GF-D8 (cell line): ENCODE results near the gene CAVIN4.

Source experiments
- DNase-seq: peaks from one replicate; lab custom pipeline; 2025; lab: John Stamatoyannopoulos, UW

Gene CAVIN4, protein sequence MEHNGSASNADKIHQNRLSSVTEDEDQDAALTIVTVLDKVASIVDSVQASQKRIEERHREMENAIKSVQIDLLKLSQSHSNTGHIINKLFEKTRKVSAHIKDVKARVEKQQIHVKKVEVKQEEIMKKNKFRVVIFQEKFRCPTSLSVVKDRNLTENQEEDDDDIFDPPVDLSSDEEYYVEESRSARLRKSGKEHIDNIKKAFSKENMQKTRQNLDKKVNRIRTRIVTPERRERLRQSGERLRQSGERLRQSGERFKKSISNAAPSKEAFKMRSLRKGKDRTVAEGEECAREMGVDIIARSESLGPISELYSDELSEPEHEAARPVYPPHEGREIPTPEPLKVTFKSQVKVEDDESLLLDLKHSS

DNA sequence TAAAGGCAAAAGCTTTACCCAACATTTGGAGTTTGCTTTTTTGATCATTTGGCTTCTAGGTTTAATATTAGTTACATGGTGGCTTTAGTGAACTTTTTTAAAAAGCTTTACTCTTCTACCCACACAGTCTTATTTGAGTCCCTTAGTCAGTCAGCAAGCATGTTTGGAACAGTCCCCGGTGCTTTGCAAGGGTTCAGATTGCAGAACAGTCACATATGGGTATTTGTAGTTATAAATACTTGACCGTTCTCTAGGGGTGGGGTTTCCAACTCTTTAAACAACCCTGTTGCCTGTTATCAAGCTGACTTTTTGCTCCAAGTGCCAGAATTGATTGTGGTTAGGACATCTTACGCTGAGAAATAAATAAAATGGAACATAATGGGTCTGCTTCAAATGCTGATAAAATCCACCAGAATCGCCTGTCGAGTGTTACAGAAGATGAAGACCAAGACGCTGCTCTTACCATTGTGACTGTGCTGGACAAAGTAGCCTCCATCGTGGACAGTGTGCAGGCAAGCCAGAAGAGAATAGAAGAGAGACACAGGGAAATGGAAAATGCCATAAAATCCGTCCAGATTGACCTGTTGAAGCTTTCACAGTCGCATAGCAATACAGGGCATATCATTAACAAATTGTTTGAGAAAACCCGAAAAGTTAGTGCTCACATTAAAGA, at the start of gene CAVIN4:
Gene CAVIN4, plus strand, starts transcription at position 304 of the 673 bp plus-strand sequence. Its CDS starts 65 bp downstream, at position 369.
- no peak for DNase-seq

DNA sequence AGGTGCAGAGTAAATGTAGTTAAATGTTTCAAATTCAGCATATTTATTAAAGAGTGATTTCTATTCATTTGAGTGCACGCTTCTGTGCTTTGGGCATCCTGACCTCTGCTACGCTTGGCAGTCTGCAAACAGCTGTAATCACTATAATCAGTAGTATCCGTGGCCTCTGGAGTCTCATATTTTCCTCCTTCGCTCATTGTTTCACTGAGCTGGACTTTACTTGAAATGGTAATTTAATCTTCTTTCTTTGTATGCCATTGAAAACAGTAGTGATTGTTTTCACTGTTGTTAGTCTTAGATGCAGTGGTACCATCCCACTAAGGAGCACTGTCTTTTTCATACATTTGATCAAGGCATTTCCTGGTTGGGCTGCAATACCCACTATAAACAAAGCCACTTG, 43.5 kb upstream of the CAVIN4 start:
- DNase-seq = no peak

DNA sequence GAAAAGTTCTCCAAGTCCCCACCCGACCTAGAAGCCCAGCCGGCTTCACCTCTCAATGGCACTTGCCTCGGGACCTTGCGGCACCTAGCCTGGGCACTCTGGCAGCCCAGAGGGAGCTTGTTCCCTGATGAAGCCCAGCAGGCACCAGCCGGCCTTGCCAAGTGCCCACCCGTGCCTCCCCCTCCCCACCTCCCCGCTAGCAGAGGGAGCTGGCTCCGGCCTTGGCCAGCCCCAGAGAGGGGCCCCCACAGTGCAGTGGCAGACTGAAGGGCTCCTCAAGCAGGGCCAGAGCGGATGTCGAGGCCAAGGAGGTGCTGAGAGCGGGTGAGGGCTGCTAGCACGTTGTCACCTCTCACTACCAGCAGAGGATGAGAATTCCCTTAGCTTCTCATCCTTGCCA, 37.6 kb upstream of the CAVIN4 start:
- DNase-seq = no peak

DNA sequence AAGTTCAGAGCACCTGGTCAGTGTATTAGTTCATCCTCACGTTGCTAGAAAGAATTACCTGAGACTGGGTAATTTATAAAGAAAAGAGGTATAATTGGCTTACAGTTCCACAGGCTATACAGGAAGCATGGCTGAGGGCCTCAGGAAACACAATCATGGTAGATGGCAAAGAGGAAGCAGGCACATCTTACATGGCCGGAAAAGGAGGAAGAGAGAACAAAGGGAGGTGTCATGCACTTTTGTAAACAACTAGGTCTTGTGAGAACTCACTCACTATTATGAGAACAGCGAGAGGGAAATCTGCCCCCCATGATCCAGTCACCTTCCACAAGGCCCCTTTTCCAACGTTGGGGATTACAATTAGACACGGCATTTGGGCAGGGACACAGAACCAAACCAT, 28.8 kb upstream of the CAVIN4 start:
- no peak for DNase-seq

DNA sequence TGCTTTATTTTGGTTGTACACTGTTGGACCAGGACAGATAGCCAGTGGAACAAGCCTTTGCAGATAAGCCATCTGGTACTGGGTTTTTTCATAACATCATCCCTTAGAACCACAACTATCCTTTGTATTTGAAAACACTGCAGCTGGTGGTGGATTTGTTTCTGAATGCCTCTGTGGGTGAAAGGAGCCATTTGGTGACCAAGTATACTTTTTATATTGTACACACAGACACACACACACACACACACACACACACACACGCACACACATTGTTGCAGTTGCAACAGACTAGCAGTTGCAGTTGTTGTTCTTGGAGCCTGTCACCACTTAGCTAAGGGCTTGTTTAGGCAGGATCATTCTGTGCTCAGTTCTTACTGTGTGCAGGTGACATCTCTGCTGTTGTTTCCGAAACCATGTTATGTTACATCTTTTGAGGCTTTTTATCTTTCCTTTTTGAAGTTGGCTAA, 22.9 kb upstream of the CAVIN4 start:
- DNase-seq = no peak

DNA sequence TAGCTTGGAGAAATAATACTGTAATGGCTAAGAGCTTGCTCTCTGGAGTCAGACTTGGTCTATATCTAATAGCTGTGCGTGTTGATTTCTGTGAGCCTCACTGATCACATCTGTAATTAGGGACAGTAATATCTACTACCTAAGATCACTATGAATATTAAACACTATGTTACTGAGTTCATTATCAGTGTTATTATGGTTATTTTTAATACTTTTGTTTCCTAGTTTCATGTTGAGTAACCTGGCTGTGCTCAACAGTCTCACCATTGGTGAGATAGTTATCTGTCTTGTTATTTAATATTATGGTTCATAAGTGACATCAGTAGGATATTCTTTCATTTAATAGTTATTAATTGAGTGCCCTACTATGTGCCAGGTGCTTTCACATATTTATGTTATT, 22.4 kb upstream of the CAVIN4 start:
- no peak for DNase-seq

DNA sequence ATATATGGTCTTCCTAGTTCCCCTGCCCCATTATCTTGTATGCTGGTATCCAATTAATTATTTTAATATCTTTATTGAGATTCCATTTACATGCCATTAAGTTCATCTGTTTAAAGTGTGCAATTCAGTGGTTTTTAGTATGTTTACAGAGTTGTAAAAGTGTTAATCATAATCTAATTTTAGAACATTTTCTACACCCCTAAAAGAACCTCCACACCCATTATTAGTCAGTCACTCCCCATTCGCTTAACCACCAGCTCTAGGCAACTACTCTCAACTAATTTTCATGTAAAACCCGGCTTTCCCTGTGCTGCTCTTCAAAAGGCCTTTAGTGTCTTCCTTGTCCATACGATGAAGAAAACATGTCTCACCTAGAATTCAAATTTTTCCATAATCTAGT, 20.8 kb upstream of the CAVIN4 start:
- no peak for DNase-seq

DNA sequence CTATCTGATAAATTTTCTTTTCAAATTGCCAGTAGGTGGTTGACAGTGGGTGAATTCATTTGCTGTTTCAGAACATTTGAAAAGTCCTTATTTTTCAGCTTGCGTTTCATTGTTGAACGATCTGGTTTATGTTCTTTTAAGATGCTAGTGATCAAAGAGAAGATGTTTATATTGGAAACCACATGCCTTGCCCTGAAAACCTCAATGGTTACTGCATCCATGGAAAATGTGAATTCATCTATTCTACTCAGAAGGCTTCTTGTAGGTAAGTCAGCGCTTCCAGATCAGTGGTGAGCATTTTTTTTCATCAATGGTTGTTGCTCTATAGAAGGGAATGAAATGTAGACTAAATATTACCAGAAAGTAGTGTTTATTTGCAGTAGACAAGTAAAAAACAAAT, 16.6 kb upstream of the CAVIN4 start:
- DNase-seq = no peak

DNA sequence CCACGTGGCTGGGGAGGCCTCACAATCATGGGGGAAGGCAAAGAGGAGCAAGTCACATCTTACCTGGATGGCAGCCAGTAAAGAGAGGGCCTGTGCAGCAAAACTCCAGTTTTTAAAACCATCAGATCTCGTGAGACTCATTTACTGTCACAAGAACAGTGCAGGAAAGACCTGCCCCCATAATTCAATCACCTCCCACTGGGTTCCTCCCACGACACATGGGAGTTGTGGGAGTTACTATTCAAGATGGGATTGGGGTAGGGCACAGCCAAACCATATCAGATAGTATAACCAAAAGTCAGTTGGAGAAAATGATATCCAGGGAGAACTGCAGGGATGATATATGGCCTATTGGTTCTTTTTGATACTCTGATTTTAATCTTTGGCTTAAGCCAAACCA, 10.0 kb upstream of the CAVIN4 start:
- no peak for DNase-seq

DNA sequence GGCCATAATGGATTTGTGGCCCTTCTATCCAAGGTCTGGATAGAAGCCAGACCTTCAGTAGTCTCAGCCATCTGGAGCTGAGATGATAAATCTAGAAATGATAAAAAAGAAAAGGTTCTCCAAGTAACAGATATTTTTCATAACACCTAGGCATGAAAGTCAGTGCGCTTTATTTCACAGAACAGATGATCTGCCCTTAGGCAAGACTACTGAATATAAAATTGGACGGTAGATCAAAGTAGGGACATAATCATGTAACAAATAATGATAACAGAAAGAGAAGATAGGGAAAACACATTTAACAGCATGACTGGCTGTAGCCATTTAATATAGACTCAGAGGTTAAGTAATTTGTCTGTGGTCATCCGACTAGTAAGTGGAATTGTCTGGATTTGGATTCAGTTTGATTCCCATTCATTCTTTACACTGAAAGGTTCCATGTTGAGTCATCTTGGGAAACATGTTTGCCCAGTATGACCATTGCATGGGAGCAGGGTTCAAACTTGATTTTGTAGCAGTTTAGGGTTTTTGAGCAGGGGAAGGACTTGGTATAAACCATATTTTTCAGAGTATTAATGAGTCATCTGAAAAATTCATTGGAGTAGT, 4.1 kb upstream of the CAVIN4 start:
- no peak for DNase-seq

DNA sequence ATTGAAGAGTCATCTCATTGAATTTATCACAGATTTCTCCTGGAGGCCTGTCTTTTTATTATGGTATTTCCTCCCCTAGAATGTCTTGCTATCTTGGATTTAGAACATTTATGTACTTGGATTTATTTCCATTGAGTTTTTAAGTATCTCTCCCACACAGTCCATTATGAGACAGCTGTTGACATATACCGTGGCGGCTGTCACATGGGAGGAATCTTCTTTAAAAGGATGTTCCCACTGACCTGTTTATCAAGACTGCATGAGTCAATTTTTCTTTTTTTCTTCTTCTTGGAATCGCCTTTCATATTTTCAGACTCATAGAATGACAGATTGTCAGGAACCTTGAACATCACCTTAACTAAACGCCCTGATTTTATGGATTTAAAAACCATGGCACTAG, 2.9 kb upstream of the CAVIN4 start:
- no peak for DNase-seq

DNA sequence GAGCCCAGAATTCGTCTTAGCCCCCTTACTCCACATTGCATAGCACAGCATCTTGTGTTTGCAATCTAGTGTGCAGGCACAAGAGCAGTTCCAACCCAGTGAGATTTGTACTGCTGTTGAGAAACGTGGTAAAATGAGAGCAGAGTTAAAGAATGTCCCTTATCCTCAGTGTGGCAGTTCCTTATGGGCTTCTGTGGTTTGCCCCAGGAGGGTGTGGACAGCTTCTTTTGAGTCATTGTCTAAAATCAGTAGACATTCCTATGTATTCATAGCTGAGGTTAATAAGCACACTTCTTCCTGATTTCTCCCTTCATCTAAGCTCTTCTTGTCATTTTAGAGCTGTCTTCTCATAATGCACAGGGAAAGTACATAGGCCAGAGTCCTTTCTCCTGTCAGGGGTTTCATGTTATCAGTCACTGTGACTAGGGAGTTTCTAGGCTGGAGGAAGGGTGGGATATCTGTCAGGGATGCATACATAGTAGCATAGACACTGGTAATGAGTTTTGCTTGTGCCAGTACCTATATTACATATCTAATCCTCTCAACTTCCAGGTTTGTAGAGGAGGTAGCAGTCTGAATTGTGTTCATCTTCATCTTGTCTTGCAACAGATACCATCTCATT, 2.0 kb upstream of the CAVIN4 start:
- DNase-seq = no peak

DNA sequence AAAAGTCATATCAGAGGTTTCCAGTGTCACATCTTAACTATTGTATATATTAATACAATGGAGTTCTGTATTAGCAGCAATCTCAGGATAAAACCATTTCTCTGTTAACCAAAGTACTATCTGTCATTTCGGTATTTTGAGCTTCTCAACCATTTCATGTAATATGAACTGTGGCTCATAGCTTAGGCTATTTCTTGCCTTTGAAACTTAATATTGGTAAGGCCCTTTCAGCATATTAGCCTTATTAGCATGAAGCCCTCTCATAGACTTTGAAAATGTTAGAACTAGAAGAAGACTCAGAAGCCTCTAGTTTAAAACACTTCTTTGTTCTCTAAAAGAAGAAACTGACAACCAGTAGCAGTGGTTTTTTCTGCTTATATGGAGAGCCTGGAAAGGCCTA, 731 bp downstream of the CAVIN4 start:
- DNase-seq = no peak

DNA sequence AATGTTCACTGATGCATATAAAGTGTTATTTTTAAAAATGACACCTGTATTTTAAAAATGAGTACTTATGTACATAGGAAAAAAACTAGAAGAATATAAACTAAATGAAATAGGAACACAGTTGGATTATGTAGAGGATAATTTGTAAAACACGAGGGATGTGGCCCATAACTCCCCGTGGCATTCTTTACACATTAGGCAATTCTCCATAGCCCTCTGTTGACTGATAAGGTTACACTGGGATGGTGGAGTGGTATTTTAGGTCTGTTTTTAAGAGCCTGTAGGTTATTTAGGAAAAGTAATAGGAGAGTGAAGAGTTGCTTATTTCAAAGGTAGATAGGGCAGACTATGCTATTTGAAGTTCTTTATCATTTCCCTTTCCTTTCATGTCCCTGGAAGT, 1.8 kb downstream of the CAVIN4 start:
- DNase-seq = no peak

DNA sequence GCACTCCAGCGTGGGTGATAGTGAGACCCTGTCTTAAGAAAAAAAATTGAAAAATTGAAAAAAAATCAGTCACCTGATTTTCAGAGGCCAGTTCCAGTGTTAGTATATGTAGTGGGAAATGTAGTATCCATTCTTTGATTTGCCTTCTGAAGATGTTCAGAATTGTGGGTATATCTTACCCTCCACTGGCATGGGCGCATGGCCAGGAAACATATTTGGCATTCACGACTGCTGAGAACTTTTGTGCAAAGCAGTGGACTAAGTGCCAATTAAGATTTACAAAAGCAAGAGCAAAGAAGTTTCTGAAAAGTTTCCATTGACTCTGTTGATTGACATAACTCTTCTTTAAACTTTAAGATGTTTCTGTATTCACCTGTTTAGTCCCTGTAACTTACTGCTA, 2.4 kb downstream of the CAVIN4 start:
- DNase-seq = no peak

DNA sequence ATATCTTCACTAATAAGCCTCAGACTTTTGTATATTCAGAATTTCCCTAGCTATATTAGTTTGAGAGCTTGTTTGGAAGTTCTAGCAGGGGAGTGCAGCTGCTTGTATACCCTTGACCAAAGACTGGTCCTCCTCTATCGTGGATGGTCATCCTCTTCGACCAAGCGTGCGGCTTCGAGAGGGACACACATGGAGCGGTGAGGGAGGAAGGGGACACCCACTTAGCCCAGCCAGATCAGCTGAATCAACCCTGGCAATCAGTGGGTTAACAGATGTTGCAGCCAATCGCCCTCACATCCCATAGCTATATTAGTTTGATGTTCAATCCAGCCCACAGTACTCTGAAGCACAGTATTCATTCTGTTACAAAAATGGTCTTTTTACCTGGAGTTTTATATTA, 3.2 kb downstream of the CAVIN4 start:
- no peak for DNase-seq

DNA sequence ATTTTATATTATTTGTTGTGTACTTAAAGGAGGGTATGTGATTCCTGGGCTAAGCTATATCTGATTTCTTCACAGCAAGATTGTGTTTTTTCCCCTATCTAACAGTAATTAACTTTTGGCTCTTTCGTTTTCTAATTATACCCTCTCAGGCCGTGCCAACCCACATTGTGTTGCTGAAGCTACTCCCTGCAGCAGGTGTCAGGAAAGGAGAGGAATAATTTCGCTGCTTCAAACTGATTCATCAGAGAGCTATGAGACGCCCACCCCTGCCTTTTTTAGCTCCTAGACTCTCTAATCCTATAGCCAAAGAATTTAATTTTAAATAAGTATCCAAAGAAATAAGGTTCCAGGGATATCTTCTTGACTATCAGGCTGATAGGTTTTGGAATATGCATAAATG, 3.8 kb downstream of the CAVIN4 start:
- DNase-seq = no peak

DNA sequence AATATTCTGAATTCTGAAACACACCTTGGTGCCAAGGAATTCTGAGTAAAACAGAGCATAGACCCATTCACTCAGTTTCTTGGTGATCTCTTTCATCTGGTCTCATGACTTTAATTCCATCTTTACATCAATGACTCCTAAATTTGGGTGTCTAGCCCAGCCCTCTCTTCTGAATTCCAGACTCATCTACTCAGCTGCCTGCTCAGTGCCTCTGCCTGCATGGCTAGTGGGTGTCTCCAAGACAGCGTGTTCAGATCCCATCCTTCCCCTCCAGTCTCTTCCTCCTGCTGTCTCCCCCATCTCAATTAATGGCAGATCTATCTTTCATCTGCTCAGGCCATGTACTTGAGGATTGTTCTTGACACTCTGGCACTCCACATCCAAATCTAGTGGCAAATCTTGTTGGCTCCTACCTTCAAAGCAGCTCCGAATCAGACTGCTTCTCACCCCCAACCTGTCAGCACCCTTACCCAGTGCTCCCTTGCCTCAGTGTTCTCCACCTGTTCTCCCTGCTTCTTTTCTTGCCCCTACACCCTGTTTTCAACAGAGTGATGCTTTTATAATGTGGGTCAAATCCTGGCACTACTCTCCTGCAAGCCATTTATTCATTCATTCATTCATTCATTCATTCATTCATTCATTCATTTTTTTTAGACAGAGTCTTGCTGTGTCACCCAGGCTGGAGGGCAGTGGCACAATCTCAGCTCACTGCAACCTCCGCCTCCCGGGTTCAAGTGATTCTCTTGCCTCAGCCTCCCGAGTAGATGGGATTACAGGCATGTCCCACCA, 5.3 kb downstream of the CAVIN4 start:
- DNase-seq = no peak

DNA sequence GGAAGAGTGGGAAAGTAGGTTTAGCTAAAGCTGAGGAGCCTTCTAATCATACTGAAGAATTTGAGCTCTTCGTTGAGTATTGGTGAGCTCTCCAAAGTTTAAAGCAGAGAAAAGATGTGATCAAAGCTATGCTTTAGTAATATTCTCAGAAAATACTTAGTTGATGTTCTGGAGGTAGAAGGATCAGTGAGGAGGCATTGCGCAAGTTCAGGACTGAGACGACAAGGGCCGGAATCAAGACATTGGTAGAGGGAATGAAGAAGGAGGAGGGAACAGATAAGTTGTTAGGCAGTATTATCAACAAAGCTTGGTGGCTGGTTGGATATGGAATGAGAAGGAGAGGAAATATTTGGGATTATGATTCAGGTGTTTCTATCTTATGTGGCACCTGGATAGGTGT, 7.1 kb downstream of the CAVIN4 start:
- DNase-seq = no peak

DNA sequence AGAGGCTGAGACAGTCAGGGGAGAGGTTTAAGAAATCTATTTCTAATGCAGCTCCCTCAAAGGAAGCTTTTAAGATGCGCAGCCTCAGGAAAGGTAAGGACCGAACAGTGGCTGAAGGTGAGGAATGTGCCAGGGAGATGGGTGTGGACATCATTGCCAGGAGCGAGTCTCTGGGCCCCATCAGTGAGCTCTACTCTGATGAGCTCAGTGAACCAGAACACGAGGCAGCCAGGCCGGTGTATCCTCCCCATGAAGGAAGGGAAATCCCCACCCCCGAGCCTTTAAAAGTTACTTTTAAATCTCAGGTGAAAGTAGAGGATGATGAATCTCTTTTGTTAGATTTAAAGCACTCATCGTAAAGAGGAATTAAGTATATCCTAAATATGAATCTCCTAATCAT, 8.2 kb downstream of the CAVIN4 start:
- DNase-seq = no peak

DNA sequence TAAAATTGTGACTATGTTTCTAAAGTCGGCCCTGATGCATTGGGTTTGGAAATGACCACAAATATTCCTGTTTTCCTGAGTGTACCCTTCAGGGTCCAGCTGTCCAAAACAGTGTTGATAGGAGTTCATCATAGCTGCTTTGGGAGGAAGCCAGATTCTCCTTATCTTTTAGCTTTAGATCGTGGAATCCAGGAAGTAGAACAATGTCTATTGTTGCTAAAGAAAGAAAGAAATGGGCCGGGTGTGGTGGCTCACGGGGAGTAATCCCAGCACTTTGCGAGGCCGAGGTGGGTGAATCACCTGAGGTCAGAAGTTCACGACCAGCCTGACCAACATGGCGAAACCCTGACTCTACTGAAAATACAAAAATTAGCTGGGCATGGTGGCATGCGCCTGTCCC, 9.5 kb downstream of the CAVIN4 start:
- DNase-seq = no peak

DNA sequence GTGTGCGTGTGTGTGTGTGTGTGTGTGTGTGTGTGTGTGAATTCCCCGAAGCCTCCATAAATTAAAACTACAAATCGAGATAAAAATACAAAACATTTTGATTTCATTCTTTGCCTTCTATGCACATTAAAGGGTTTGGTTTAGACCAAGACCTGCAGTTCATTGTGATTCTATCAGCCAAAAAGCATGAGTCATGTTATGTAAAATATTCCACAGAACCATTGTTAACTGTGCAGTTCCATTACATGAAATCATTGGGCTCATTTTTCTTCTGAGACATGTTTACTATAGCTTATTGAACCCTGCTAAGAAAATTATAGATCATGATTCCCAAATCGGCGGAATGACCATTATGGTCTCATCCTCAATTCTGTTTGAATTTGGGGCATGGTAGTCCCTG, 11.7 kb downstream of the CAVIN4 start:
- no peak for DNase-seq
